ENCODE data around the gene SNUPN. TPM values are rescaled to one million over a fixed set of nuclear protein-coding genes. Genes with fewer than 3 reads are reported as not detected.
"Not testable (repeated sequence)": the region's sequence is repeated elsewhere in the genome, so short reads cannot be mapped to it uniquely, and the experiment has no call there.

The SNUPN gene
- total RNA-seq, 1 experiment from 2014 or later: 23.5 TPM

- not testable (repeated sequence) for H3K4me3 ChIP-seq; H3K36me3 ChIP-seq; H3K4me1 ChIP-seq; H3K27ac ChIP-seq; H3K9me3 ChIP-seq (replicated peaks); H3K27me3 ChIP-seq
- DNase-seq: peak; percentile 59 to 60
Observed at GRCh38 chr15:75559360-75559759, 66.2 kb downstream of the SNUPN start.

GRCh38 chr15:75558955-75559354, 66.6 kb downstream of the SNUPN start:
- not testable (repeated sequence) for H3K27me3 ChIP-seq; H3K36me3 ChIP-seq; H3K9me3 ChIP-seq (replicated peaks); H3K4me1 ChIP-seq; DNase-seq; H3K27ac ChIP-seq; H3K4me3 ChIP-seq

GRCh38 chr15:75554717-75555116, 70.8 kb downstream of the SNUPN start:
- H3K4me3 ChIP-seq: no peak overlapping the region
- H3K36me3 ChIP-seq: no peaks in the 10 kb centered on the region
- no peaks in the 10 kb centered on the region for H3K4me1 ChIP-seq
- DNase-seq: peak; percentile 6 to 45
- no peaks in the 10 kb centered on the region for H3K27me3 ChIP-seq
- no peak overlapping the region for H3K27ac ChIP-seq
- H3K9me3 ChIP-seq (replicated peaks): no peaks in the 10 kb centered on the region

GRCh38 chr15:75553659-75554058, 71.9 kb downstream of the SNUPN start:
- Histone ChIP-seq H3K9me3 (replicated peaks) (no peaks in the 10 kb centered on the region), H3K4me1 (no peaks in the 10 kb centered on the region), H3K4me3 (no peak overlapping the region), H3K36me3 (no peaks in the 10 kb centered on the region), H3K27ac (no peak overlapping the region), H3K27me3 (no peaks in the 10 kb centered on the region)
- no peak for DNase-seq

- no peaks in the 10 kb centered on the region for H3K36me3 ChIP-seq
- H3K4me3 ChIP-seq: no peak overlapping the region
- H3K4me1 ChIP-seq: no peaks in the 10 kb centered on the region
- no peaks in the 10 kb centered on the region for H3K27me3 ChIP-seq
- H3K27ac ChIP-seq: no peak overlapping the region
- DNase-seq: no peak
- H3K9me3 ChIP-seq (replicated peaks): no peaks in the 10 kb centered on the region
Observed at GRCh38 chr15:75551091-75551490, 74.4 kb downstream of the SNUPN start.

Other genes starting within 250 kb of the SNUPN start
- 59.8 and 68.5 TPM in 2 replicates for gene SIN3A, start 174.0 kb downstream of the SNUPN start, total RNA-seq (2014; rRNA removed; shearing (Covaris generic))
- 22.0 and 22.5 TPM in 2 replicates for gene PTPN9, start 46.4 kb downstream of the SNUPN start, total RNA-seq (2014; rRNA removed; shearing (Covaris generic))
- gene IMP3, start 14.5 kb upstream of the SNUPN start, total RNA-seq (2014; rRNA removed; shearing (Covaris generic)): 58.5 and 60.9 TPM in 2 replicates
- gene SNX33, start 22.2 kb upstream of the SNUPN start, total RNA-seq (2014; rRNA removed; shearing (Covaris generic)): 7.4 and 8.3 TPM in 2 replicates
- gene CSPG4, start 87.1 kb upstream of the SNUPN start, total RNA-seq (2014; rRNA removed; shearing (Covaris generic)): 10.4 and 11.1 TPM in 2 replicates
- gene UBE2Q2, start 217.7 kb upstream of the SNUPN start, total RNA-seq (2014; rRNA removed; shearing (Covaris generic)): 30.8 and 31.5 TPM in 2 replicates